ENCODE results near the gene PRKX.
"Not testable (repeated sequence)": the region's sequence is repeated elsewhere in the genome, so short reads cannot be mapped to it uniquely, and the experiment has no call there.

PRKX gene

DNA sequence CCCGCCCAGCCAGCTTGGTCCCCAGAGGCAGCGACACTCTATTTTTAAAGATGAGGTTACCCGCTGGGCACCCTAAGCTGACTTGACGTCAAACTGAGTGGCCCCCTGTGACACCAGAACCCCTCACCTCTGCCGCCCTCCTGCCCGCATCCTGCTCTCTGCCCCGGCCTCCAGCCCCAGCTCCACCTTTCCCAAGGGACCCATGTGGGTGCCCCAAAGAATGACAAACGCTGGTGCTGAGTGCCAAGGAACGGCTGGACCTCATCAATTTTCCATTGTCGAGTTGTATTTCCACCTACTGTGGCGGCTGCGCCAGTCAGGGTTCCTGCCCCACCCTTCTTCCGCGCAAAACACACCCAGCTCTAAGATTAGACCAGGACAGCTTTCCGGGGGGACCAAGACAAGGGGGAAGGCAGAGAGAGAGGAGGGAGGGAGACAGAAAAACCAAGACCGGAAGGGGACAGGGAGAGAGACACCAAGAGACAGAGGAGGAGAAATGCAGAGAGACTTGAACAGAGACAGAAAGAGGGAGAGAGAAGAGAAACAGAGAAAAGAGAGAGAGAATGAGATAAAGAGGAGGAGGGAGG is 2.0 kb downstream of the PRKX start:
- no peak for DNase-seq (ENCODE audit: low read depth in 2 of 2)

DNA sequence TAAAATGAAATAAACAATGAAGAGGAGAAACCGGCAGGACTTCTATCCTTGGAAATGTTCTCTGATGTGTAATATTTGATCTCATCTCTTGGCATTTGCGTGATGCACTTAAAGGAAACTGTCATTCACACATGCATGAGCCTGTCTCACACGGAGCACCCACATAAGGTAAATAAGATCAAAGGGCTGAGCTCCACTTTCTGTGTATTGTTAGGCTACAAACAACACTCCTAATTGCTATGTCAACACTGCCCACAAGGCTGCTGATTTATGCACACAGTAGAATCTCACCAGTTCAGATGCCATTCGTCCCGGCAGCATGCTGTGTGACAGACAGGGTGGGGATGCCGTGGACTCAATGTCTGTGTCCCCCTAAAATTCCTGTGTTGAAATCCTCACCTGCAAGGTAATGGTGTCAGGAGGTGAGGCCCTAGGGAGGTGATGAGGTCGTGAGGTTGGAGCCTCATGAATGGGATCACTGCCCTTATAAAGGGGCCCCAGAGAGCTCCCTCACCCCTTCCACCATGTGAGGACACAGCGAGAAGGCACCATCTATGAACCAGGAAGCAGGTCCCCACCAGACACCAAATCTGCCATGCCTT is 5.7 kb downstream of the PRKX start:
- not testable (repeated sequence) for DNase-seq (ENCODE audit: low read depth in 2 of 2)

DNA sequence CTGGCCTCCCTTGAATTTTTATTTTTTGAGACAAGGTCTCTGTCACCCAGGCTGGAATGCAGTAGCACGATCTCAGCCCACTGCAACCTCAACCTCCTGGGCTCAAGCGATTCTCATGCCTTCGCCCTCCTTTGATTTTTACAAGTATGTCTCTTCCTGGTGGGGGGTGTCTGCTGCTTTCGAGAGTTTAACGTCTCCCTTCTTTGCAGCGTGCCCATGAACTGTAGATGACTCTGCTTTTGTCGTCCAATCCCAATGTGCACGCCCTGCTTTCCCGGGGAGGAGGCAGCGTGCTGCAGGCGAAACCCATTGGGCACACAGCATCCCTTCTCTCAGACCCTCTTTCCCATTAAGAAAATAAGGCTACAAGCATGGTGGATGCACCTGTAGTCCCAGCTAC is 7.0 kb downstream of the PRKX start:
- no peak for DNase-seq (ENCODE audit: low read depth in 2 of 2)

DNA sequence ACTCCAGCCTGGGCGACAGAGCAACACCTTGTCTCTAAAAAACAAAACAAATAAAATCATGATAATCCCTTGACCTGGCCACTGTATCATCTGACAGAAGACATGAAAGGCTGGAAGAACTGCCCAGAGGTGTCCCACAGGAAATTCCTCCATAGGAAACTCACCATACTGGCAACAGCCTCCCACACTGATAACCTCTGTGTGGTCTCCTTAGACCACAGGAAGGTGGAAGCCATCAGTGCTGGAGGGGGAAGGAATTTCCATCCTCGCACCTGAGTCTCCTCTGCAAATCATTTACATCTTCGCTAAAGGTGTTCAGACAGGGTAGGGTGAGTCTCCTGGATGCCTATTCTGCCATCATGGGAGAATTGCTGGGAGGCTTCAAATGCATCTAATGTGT is 10.2 kb downstream of the PRKX start:
- not testable (repeated sequence) for DNase-seq (ENCODE audit: low read depth in 2 of 2)

DNA sequence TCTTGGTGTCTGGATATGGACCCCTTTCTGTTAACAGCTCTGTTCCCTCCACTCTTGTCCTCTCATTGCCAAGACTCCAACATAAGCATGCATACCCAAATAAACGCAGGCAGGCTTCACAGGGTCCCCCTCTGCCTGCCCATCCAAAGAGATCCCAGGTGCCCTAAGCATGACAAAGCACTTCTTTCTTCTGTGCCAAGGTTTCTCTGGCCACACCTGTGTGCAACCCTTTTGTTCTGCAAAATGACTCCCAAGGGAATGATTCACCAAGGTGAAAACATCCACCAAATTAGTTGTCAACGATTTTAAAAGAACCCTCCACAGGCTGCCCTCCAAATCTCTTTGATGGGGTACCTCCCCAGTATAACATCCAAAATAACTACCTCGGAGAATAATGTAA is 11.4 kb downstream of the PRKX start:
- DNase-seq (ENCODE audit: low read depth in 2 of 2), result not testable (repeated sequence)

DNA sequence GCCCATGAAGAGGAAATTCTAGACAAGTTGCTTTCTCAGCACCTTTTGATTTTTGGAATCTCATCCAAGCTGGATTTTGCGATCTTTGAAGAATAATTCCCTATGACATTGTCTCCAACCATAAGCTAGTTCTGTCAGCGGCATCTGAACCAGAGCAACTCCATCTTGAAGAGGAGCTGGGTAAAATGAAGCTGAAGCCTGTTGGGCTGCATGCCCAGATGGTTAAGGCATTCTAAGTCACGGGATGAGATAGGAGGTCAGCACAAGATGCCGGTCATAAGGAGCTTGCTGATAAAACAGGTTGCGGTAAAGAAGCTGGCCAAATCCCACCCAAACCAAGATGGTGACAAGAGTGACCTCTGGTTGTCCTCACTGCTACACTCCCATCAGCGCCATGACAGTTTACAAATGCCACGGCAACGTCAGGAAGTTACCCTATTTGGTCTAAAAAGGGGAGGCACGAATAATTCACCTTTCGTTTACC is 12.0 kb downstream of the PRKX start:
- not testable (repeated sequence) for DNase-seq (ENCODE audit: low read depth in 2 of 2)

DNA sequence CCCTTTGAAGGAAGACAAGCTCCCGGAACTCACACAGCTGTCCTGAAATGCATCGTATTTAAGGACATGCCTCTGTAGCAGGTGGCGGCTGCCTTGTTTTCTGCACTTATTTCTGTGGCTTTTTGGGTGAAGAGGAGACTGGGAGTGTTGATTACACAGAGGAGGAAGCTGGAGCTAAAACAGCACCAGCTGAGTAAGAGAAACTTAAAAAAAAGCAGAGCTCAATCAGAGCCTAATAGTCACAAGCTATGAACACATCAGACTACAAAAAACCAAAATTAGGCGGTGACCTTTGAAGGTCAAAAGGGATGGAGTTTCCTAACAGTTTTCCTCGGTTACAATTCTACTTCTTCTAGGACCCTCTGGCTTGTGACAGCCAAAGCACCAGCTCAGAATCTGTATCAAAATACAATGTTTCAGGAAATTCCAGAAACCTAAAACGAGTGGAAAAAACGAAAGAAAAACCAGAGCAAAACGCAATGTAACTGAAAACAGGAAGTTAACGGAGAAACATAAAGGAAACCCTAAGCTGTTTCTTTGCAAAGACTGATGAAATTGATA is 13.5 kb downstream of the PRKX start:
- DNase-seq (ENCODE audit: low read depth in 2 of 2), result no peak

DNA sequence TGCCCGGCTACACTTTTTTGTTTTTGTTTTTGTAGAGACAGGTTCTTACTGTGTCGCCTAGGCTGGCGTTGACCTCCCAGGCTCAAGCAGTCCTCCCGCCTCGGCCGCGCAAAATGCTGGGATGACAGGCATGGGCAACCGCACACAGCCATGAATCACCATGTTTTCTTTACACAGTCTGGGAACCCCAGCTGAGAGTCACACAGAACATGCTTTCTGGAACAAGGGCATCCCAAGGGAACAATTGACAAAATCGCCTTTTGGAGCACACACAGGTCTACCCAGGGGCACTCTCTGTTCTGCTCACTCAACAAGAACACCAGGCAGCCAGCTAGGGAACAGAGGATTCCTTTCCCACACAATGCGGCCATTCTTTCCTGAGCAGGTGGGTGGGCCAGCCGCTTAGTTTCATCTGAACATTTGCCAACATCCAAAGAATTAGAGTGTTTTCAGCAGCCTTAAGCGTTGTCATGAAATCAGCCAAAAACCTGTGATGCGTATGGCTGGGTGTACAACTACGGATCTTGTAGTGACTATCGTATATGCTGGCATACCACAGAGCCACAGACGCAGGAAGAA is 15.7 kb downstream of the PRKX start:
- DNase-seq (ENCODE audit: low read depth in 2 of 2), result no peak

DNA sequence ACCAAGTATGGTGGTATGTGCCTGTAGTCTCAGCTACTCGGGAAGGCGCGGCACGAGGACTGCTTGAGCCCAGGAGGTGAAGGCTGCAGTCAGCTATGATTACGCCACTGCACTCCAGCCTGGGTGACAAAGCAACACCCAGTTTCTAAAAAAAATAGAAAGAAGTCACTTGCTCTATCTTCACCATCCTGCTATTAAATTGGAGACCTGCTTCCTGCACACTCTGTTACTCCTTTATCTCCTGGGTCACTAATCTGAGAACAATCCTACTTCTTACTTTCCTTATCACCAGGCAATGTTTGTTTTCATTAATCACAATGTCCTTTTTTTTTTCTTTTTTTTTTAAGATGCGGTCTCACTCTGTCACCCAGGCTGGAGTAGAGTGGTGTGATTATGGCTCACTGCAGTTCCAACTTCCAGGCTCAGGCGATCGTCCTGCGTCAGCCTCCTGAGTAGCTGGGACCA is 16.2 kb downstream of the PRKX start:
- no peak for DNase-seq (ENCODE audit: low read depth in 2 of 2)

DNA sequence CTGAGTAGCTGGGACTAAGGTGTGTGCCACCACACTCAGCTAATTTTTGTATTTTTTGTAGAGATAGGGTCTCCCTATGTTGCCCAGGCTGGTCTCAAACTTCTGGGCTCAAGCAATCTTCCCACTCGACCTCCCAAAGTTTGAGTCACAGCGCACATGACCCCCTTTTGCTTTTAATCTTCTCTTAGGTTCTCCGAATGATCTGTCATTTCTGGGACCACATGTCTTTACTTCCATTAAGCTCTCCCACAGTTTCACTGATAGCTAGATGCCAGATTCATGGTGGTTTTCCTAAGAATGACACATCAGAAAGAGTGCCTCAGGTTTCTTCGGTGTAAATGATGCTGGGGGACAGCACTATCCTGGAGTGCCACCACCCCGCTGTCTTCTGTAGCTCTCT is 17.9 kb downstream of the PRKX start:
- DNase-seq (ENCODE audit: low read depth in 2 of 2), result no peak

DNA sequence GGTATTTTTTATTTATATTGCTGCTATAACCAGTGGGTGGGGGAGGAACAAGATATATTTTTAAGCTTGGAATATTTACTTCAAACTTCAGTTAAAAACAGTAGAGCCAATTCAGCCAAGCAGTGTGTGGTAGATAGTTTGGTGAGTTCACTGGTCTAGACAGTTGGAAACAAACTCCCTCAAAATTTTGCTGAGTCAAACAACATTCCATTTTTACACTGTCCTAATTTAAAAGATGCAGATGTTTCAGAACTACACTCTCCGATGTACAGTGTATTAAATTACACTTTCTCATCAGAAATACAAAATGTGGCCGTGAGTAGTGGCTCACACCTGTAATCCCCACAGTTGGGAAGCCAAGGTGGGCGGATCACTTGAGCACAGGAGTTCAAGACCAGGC is 23.3 kb downstream of the PRKX start:
- DNase-seq (ENCODE audit: low read depth in 2 of 2), result no peak

DNA sequence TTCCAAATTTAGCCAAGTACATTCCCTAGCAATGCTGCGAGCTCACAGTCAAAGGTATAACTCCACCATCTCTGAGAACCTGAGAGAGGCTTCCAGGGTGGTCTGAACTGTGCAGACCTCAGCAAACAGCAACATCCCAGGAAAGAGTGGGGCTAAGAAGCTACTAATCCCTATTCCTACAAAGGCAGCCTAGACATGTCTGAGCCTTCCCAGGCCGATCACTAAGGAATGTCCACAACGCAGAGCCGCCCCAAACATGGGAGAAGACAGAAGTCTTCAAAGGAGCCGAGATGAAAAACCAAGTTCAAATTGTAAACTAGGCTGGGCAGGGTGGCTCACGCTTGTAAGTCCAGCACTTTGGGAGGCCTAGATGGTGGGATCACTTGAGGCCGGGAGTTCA is 30.2 kb downstream of the PRKX start:
- not testable (repeated sequence) for DNase-seq (ENCODE audit: low read depth in 2 of 2)

DNA sequence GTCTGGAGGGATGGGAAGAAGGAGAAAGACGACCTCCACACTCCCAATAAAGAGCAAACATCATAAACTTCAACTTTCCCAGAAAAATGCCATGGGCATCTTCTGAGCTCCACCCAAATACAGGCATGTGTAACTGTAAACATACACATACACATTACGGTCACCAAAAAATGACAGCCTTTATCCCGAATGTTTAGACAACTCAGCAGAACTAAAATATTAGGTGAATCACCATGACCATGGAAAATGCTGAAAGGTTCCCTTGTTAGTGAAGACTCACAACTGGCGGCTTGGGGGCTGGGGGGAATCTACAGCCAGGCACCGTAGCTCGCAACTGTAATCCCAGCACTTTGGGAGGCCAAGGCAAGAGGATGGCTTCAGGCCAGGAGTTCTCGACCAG is 33.0 kb downstream of the PRKX start:
- DNase-seq (ENCODE audit: low read depth in 2 of 2), result no peak

DNA sequence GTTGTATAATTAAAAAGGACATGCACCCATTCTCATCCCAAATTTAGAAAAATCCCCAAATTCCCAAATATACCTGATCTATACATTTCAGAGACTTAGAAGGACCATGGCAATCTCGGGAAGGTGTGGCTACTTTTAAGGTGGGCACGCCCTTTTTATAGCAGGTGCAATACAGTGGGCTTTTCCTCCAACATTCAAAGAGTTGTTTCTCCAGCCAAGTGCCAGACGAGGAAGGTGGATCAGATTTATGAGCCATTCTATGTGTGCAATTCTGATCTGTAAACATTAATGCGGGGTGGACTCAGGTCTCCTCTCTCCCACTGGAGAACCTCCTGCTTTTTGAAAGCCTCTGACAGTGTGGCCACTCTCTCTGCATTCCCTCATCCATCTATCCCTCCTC is 33.8 kb downstream of the PRKX start:
- no peak for DNase-seq (ENCODE audit: low read depth in 2 of 2)

DNA sequence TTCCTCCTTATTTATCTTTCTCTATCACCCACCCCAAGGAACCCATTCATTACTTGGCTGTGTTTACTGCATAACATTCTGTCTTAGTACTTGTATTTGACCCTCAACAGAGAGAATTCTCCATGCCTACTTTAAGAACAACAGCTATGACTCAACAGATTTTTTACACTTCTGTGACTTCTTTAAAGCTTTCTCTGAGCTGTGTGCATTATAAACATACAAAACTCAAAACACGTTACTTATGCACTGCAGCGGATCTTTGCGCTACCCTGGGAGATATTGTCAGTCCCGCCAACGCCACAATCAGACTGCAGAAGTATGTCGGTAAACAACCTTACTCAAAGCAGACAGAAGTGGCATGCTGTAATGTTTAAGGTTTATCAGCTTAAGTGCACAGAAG is 35.1 kb downstream of the PRKX start:
- DNase-seq (ENCODE audit: low read depth in 2 of 2), result no peak

DNA sequence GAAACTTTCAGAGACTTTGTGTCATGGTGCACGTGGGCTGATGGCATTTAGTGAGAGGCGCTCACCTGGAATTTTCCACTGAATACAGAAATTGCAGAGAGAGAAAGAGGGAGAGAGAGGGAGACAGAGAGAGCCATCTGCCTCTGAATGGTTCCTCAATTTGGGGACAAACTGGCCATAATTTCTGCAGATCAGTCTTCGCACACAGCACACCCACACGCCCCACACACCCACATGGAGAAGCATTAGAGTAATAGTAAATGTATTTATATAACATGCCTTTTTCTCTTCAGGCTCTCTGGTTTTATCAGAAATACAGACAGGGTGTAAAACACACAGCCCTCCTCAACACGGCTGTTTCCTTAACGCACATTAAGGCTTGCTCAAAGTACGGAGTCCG is 38.6 kb downstream of the PRKX start:
- DNase-seq (ENCODE audit: low read depth in 2 of 2), result no peak

DNA sequence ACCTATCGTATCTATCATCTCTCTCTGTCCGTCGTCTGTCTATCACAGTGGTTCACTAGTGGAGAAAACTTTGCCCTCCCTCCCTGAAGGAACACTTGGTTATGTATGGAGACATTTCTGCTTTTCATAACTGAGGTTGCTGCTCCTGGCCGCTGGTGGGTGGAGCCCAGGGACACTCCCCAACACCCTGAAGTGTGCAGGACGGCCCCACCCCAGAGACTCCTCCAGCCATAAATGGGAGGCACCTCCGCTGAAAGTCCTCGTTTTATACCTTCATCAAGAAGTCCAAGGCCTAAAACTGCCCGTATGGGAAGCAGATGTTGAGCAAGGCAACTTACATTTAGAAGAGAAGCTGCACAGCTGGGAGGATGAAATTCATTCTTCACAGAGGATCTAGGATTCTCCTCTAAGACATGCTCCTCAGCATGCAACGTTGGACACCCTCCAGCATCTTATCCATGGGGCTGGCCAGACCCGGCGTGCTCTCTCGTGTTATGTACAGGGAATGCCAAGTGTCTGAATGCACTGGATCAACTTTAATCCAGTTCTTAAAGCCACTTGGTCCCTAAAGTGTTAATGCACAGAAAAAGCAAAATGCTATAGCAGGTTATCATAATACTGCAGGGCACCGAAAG is 43.5 kb downstream of the PRKX start:
- DNase-seq (ENCODE audit: low read depth in 2 of 2), result no peak

DNA sequence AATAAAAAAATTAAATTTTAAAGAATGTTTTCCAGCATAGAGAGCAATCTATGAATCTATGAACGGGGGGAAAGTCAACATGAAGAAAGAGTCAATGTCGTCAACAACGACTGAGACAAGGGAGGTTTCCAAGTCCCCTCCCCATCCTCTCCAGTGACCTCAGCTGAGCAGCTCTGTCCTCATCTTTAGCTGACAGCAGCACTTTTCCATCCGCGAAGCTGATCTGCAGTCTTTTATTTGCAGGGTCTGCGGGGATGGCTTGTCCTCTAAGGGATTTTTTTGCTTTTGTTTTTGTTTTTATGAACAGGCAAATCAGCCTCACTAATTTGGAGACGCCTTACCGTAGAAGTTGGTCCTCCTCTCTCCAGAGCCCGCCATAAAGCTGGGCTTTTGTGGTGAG is 46.5 kb downstream of the PRKX start:
- DNase-seq (ENCODE audit: low read depth in 2 of 2), result no peak

DNA sequence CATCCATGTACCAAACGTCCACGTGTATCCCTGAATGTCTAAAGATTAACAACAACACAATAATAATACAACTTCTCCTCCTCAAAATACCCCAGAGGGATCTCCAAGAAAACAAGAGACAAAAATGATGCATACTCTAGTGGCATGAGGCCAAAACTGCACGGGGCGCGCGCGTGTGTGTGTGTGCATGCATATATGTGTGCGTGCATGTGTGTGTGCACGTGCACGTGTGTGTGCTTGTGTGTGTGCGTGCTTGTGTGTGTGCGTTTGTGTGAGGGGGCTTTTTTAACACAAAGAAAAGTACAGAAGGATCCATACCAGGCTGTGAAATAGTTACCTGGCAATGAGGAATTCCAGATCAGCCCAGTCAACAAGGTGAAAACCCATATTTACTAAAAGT is 48.5 kb downstream of the PRKX start:
- DNase-seq (ENCODE audit: low read depth in 2 of 2), result no peak

DNA sequence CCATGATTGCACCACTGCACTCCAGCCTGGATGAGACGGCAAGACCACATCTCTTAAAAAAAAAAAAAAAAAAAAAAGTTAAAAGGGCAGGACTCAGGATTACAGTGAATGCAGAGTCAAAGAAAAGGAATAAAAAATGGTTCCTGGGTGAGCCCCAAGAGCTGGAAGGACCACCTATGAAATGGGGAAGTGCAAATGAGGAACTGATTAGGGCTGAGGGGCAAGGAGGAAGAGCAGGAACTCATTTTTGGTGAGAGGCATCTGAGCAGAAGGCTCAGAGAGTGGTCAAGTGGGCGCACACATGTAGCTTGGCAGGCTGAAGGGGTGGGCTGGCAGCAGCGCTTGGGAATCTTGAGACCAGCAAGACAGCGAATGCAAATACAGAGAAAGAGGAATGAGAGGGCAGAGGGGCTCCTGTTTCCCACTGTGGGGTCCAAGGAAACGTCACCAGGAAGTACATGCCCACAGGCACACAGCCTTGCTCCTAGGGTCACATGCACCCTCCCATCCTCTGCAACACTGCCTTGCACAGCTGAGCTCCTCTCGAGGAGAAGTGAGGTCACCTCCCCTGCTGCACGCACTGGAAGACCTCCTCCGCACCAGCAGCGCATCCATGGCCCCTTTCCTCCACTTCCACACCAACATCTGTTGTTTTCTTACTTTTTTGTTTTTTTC is 49.7 kb downstream of the PRKX start:
- not testable (repeated sequence) for DNase-seq (ENCODE audit: low read depth in 2 of 2)

DNA sequence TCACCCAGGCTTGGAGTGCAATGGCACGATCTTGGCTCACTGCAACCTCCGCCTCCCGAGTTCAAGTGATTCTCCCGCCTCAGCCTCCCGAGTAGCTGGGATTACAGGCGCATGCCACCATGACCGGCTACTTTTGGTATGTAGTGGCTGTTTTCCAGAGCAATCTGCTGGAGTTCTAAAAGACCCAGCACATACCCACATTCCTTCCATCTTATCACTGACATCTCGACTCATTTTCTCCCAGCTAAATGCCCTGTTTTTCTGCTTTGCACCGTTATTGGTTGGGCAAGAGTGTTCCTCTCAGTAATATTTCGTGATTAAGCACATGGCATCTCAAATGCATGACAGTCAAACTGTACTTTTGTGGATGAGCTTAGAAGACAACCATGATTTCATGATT is 53.7 kb downstream of the PRKX start:
- DNase-seq (ENCODE audit: low read depth in 2 of 2), result no peak

DNA sequence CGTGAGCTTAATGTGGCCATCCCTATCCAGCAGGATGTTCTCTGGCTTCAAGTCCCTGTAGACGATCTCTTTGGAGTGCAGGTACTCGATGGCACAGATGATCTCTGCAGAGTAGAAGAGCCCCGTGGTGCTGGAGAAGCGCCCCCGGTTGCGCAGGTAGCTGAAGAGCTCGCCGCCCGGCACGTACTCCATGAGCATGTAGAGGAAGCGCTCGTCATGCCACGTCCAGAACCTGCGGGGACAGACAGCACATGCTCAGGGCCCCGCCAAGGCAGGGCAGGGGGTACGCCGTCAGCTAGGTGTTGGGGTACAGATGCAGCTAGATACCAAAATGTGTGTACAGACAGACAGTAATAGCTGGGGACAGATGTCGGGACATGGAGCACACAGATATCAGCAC is 58.3 kb downstream of the PRKX start:
- no peak for DNase-seq (ENCODE audit: low read depth in 2 of 2)
